Mesendoderm (in vitro differentiated cells): ENCODE results near the gene CXCL14.

Source experiments
- DNase-seq: peaks from one replicate; pipeline ENCODE4 v3.0.0; 2013
- H2AK5ac ChIP-seq: 2 replicates; pipeline ENCODE4 v1.6.1; 2013; ENCODE audit warnings: low read length, inconsistent platforms
- H2BK120ac ChIP-seq: 2 replicates; pipeline ENCODE4 v1.6.1; 2013; ENCODE audit warnings: low read depth, mild to moderate bottlenecking, low read length, moderate library complexity, mixed read lengths
- H2BK15ac ChIP-seq: replicated peaks from 2 replicates; pipeline ENCODE4 v1.6.1; 2013; ENCODE audit warnings: low read depth, mild to moderate bottlenecking, moderate library complexity
- H2BK5ac ChIP-seq: 2 replicates; pipeline ENCODE4 v1.6.1; 2013; ENCODE audit warnings: low read length, inconsistent platforms
- H3K18ac ChIP-seq: 2 replicates; pipeline ENCODE4 v1.6.1; 2013; ENCODE audit warnings: mild to moderate bottlenecking, low read length, mixed read lengths
- H3K23ac ChIP-seq: one replicate; pipeline ENCODE4 v1.6.1; 2013; ENCODE audit warnings: low read length
- H3K27ac ChIP-seq: 2 replicates; pipeline ENCODE4 v1.5.1; 2013; ENCODE audit warnings: low read depth, mild to moderate bottlenecking, inconsistent platforms, low read length, moderate library complexity
- H3K27me3 ChIP-seq: 2 replicates; pipeline ENCODE4 v1.6.1; 2013; ENCODE audit warnings: low read length, control low read depth, mild to moderate bottlenecking, inconsistent platforms; ENCODE audit not compliant: insufficient read depth, poor library complexity
- H3K36me3 ChIP-seq: 2 replicates; pipeline ENCODE4 v1.6.1; 2013; ENCODE audit warnings: low read length, inconsistent platforms; ENCODE audit not compliant: control insufficient read depth, insufficient read depth
- H3K4ac ChIP-seq: one replicate; pipeline ENCODE4 v1.6.1; 2013; ENCODE audit warnings: low read depth, mild to moderate bottlenecking, low read length, moderate library complexity
- H3K4me1 ChIP-seq: 2 replicates; pipeline ENCODE4 v1.6.1; 2013; ENCODE audit warnings: low read depth, low read length, inconsistent platforms; ENCODE audit not compliant: control insufficient read depth
- H3K4me2 ChIP-seq: 2 replicates; pipeline ENCODE4 v1.6.1; 2013; ENCODE audit warnings: low read length
- H3K4me3 ChIP-seq: 2 replicates; pipeline ENCODE4 v1.5.1; 2013; ENCODE audit warnings: mild to moderate bottlenecking, low read length
- H3K56ac ChIP-seq: one replicate; pipeline ENCODE4 v1.6.1; 2013; ENCODE audit warnings: low read length
- H3K79me1 ChIP-seq: 2 replicates; pipeline ENCODE4 v1.6.1; 2013; ENCODE audit warnings: low read length, inconsistent platforms
- H3K79me2 ChIP-seq: 2 replicates; pipeline ENCODE4 v1.6.1; 2013; ENCODE audit warnings: mild to moderate bottlenecking, low read length; ENCODE audit not compliant: control insufficient read depth, insufficient read depth
- H3K9ac ChIP-seq: 2 replicates; pipeline ENCODE4 v1.6.1; 2013; ENCODE audit warnings: low read length, inconsistent platforms
- H4K5ac ChIP-seq: one replicate; pipeline ENCODE4 v1.6.1; 2013; ENCODE audit warnings: low read length
- H4K8ac ChIP-seq: one replicate; pipeline ENCODE4 v1.6.1; 2013; ENCODE audit warnings: low read depth, mild to moderate bottlenecking, control low read depth, low read length, moderate library complexity
- WGBS: extraction: QIAGEN DNeasy Blood & Tissue Kit; methylation state at CpG from one replicate; pipeline ENCODE4 v1.1.7; 2013; ENCODE audit warnings: low lambda C conversion rate, missing lambda C conversion rate; ENCODE audit not compliant: insufficient coverage; ENCODE audit errors: extremely low coverage; 5-methylcytosine and 5-hydroxymethylcytosine counted together

The CXCL14 gene

DNA sequence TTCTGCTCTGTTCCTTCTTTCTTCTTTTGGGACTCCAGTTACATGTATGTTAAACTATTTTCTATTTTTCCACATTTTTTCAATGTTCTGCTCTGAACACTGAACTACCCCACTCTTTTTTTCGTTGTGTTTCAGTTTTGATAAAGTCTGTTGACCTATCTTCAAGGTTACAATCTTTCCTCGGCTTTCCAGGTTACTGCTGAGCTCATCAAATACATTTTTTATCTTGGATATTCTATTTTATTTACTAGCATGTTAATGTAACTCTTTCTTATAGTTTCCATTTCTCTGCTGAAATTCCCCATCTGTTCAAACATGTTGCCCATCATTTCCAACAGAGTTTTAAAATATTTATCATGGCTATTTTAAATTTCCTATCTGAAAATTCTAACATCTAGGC lies 56.8 kb downstream of the CXCL14 start:
- Histone ChIP-seq H3K23ac (no peak overlapping the region), H3K27me3 (peaks cover 9% of the 10 kb centered on the region), H4K8ac (no peak overlapping the region), H2BK5ac (no peak overlapping the region), H3K4ac (no peak overlapping the region), H2BK15ac (no peak overlapping the region), H4K5ac (no peak overlapping the region), H3K27ac (no peak overlapping the region), H2AK5ac (no peak overlapping the region), H3K79me1 (no peaks in the 10 kb centered on the region), H3K9ac (no peak overlapping the region), H3K4me2 (no peak overlapping the region), H3K4me3 (no peak overlapping the region), H3K36me3 (no peaks in the 10 kb centered on the region), H3K18ac (no peak overlapping the region), H3K79me2 (no peaks in the 10 kb centered on the region), H3K56ac (no peak overlapping the region), H3K4me1 (no peaks in the 10 kb centered on the region), H2BK120ac (no peak overlapping the region)
- no peak for DNase-seq
- no CpG with 5 or more reads among the region's 2 CpGs for WGBS
